ENCODE results near the gene VPS11. TPM values are rescaled to one million over a fixed set of nuclear protein-coding genes. Genes with fewer than 3 reads are reported as not detected.
"Not testable (repeated sequence)": the region's sequence is repeated elsewhere in the genome, so short reads cannot be mapped to it uniquely, and the experiment has no call there.

Gene VPS11
- total and polyA plus RNA-seq, 5 experiments from 2014 or later = 43.2 to 68.0 (median 58.4) TPM

- peaks cover 0 to 31% (median 11%) of the 10 kb centered on the region in 3 donors for H3K36me3 Mint-ChIP-seq
- H3K27ac Mint-ChIP-seq = peak overlapping the region; percentile 79 to 98 (median 93)
- H3K27me3 Mint-ChIP-seq = peaks cover 0 to 3% (median 0%) of the 10 kb centered on the region in 5 donors
- DNase-seq = peak; percentile 96 to 100 (median 100)
- ATAC-seq = peak; percentile 88 to 91
- H3K9me3 Mint-ChIP-seq = no peaks in the 10 kb centered on the region
- H3K4me1 Mint-ChIP-seq = peaks cover 24 to 42% (median 37%) of the 10 kb centered on the region in 4 donors
- POLR2A ChIA-PET = interaction anchor here (0.6 to 7.1 kb wide), 27 partner anchors 10 to 693 kb away, joined by 3 to 79 read pairs (median 5); partner anchors contain the start of genes C2CD2L, CBL, CENATAC and HINFP
- H3K4me3 Mint-ChIP-seq = peak overlapping the region; percentile 89 to 95 (median 92)
These were observed 27.7 kb downstream of the VPS11 start for GRCh38 chr11:119095066-119095880.

GRCh38 chr11:119099711-119100110 is 32.1 kb downstream of the VPS11 start:
- Mint-ChIP-seq H3K27ac (peak overlapping the region in 4 of 10 donors; percentile 61 to 100 (median 84)), H3K4me3 (peak overlapping the region in 9 of 10 donors; percentile 29 to 99 (median 97)), H3K9me3 (no peaks in the 10 kb centered on the region), H3K36me3 (peaks cover 0 to 25% (median 10%) of the 10 kb centered on the region in 3 donors), H3K4me1 (peaks cover 22 to 57% (median 47%) of the 10 kb centered on the region in 4 donors), H3K27me3 (peaks cover 0 to 3% (median 0%) of the 10 kb centered on the region in 5 donors)
- POLR2A ChIA-PET = interaction anchor here (0.7 to 7.1 kb wide), 6 partner anchors 7 to 881 kb away, joined by 3 to 79 read pairs (median 6); partner anchors contain the start of genes C2CD2L, RPS25, TRAPPC4 and VPS11
- ATAC-seq = no peak
- no peak for DNase-seq

- no peak for DNase-seq
- Mint-ChIP-seq H3K9me3 (no peaks in the 10 kb centered on the region), H3K36me3 (peaks cover 0 to 25% (median 10%) of the 10 kb centered on the region in 3 donors), H3K4me3 (peak overlapping the region; percentile 91 to 99 (median 97)), H3K27ac (peak overlapping the region; percentile 61 to 100 (median 84)), H3K27me3 (peaks cover 0 to 1% (median 0%) of the 10 kb centered on the region in 5 donors), H3K4me1 (peaks cover 19 to 56% (median 45%) of the 10 kb centered on the region in 4 donors)
- ATAC-seq = no peak
- POLR2A ChIA-PET = interaction anchor here (0.7 to 7.1 kb wide), 4 partner anchors 7 to 59 kb away, joined by 3 to 79 read pairs (median 8); partner anchors contain the start of genes C2CD2L and HMBS
These were observed 32.8 kb downstream of the VPS11 start for GRCh38 chr11:119100246-119100970.

DNA sequence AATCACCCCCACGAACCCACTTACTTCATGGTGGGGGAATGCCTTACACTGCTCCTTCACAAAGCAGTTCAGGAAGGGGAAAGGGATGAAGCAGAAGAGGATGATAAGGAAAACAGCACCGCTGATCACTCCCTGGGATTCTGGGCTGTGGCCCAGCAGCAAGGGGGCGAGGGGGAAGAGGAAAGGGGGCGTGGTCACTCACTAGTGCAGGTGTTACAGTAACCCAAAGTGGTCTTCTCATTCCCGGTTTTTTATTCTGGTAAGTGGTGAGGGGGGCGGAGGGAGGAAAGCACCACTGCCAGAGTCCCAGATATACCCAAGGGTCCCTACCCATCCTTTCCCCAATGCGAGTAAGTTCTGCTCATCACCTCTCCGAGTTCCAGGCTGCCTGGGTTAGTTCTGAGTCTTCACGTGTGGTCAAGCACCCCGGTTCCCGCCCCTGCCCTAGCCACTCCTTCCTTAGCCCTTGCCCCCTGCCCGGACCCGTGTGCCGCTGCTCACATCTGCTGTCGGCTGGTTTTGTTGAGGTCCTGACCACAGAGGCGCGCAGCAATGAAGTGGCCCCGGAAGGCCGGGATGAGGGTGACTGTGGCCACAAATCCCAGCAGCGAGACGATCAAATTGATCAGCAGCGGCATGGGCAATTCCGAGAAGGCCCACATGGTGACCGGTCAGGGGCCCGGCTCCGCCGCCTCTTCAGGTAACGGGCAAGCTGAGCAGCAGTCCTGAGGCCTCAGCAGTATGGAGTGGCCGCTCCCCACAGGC is 33.6 kb downstream of the VPS11 start:
- Mint-ChIP-seq H3K4me3 (peak overlapping the region; percentile 91 to 99 (median 97)), H3K27me3 (no peaks in the 10 kb centered on the region), H3K4me1 (peaks cover 21 to 54% (median 41%) of the 10 kb centered on the region in 4 donors), H3K9me3 (no peaks in the 10 kb centered on the region), H3K27ac (peak overlapping the region; percentile 96 to 100 (median 100)), H3K36me3 (peaks cover 0 to 25% (median 10%) of the 10 kb centered on the region in 3 donors)
- DNase-seq (no peak), ATAC-seq (peak in 1 of 2 donors; percentile 0)
- POLR2A ChIA-PET = interaction anchor here (1.0 to 3.5 kb wide), 17 partner anchors 7 to 177 kb away, joined by 3 to 48 read pairs (median 6); partner anchors contain the start of genes ABCG4, CENATAC, HINFP and HMBS

DNA sequence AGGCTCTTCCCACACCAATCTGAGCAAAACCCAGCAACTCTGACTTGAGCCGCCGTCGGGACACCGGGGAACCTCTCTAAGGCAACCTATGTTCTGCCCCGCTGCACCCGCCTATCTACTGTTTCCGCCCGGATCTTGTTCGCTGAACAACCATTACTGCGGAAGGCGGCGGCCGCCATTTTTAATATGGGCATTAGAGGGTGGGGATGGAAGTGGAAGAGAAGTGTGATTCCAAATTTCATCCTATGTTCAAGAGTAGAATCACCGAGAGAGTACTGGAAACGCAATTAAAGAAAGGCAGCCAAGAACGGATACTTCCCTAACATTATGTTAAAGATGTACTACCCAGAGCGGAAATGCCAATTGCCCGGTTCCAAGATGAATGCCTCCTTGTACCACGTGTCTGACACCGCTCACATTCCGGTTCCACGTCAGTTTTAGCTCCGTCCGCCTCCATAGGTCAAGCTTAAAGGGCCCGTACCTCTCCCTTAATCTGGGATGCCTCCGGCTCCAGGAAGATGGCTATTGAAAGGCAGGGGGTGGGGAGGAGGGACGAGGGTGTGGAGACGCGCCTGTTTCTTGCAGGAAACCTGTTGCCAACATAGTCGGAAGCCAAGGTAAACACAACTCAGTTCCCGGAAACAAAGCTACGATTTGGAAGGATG is 34.3 kb downstream of the VPS11 start, which contains the start of gene DPAGT1:
TSS of gene DPAGT1 (minus strand) at position 95 of the 665 bp plus-strand sequence. CDS start 198 bp downstream, outside the sequence.
- Mint-ChIP-seq H3K27me3 (no peaks in the 10 kb centered on the region), H3K27ac (peak within 1 kb of the TSS; percentile 96 to 100 (median 100))
- POLR2A ChIA-PET = interaction anchor here (0.6 to 3.5 kb wide), 25 partner anchors 8 to 824 kb away, joined by 3 to 48 read pairs (median 4); partner anchors contain the start of genes ABCG4, CENATAC, HINFP and HMBS

DNA sequence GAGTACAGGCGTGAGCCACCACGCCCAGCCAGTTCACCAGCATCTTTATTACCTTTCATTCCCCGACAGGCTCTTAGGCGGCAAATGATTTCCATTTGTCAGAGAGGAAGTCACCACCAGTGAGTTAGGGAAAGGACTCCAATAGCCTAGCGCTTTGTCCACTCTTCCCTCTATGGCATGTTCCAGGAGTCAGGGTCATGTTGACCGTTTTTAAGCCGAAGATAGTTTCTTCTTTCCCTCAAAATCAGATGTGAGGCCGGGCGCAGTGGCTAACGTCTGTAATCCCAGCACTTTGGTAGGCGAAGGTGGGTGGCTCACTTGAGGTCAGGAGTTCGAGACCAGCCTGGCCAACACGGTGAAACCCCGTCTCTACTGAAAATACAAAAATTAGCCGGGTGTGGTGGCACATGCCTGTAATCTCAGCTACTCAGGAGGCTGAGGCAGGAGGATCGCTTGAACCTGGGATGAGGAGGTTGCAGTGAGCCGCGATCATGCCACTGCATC is 35.6 kb downstream of the VPS11 start:
- not testable (repeated sequence) for H3K27me3 Mint-ChIP-seq, H3K36me3 Mint-ChIP-seq, ATAC-seq, H3K9me3 Mint-ChIP-seq
- DNase-seq = peak in 1 of 10 donors; percentile 11
- H3K4me1 Mint-ChIP-seq = peaks cover 19 to 63% (median 49%) of the 10 kb centered on the region in 4 donors
- H3K4me3 Mint-ChIP-seq = peak overlapping the region; percentile 62 to 99 (median 97)
- peak overlapping the region; percentile 91 to 100 (median 100) for H3K27ac Mint-ChIP-seq
- POLR2A ChIA-PET = interaction anchor here (1.2 to 3.5 kb wide), 13 partner anchors 9 to 94 kb away, joined by 3 to 48 read pairs (median 8); partner anchors contain the start of genes HINFP, NLRX1, RPS25 and TRAPPC4

More for the DNA sequence above, 34.3 kb downstream of the VPS11 start, which contains the start of gene DPAGT1:
- Mint-ChIP-seq H3K9me3 (no peaks in the 10 kb centered on the region), H3K4me3 (peak within 1 kb of the TSS; percentile 91 to 99 (median 97)), H3K36me3 (peaks cover 0 to 21% (median 10%) of the 10 kb centered on the region in 3 donors), H3K4me1 (peaks cover 18 to 59% (median 47%) of the 10 kb centered on the region in 4 donors)
- ATAC-seq (peak; percentile 86 to 87), DNase-seq (peak; percentile 66 to 92 (median 80))

- H3K36me3 Mint-ChIP-seq = peaks cover 0 to 3% (median 0%) of the 10 kb centered on the region in 3 donors
- no peaks in the 10 kb centered on the region for H3K9me3 Mint-ChIP-seq
- peak overlapping the region; percentile 57 to 100 (median 96) for H3K27ac Mint-ChIP-seq
- POLR2A ChIA-PET = interaction anchor here (0.6 to 6.6 kb wide), 3 partner anchors 7 to 404 kb away, joined by 4 to 79 read pairs (median 48); a partner anchor contains a TSS
- ATAC-seq (no peak), DNase-seq (no peak)
- no peaks in the 10 kb centered on the region for H3K27me3 Mint-ChIP-seq
- peak overlapping the region in 9 of 10 donors; percentile 69 to 99 (median 83) for H3K4me3 Mint-ChIP-seq
- peaks cover 24 to 68% (median 50%) of the 10 kb centered on the region in 4 donors for H3K4me1 Mint-ChIP-seq
These were observed 36.2 kb downstream of the VPS11 start for GRCh38 chr11:119103793-119104192.

GRCh38 chr11:119106564-119107537 is 39.2 kb downstream of the VPS11 start, which contains the start of gene C2CD2L:
Gene C2CD2L, plus strand, starts transcription at chr11:119107344. Its CDS starts 398 bp downstream, at chr11:119107742.
- POLR2A ChIA-PET = interaction anchor here (0.5 to 7.2 kb wide), 14 partner anchors 10 to 534 kb away, joined by 3 to 130 read pairs (median 4); partner anchors contain the start of genes ARCN1, HINFP, HMBS and RPS25
- Mint-ChIP-seq H3K27ac (peak within 1 kb of the TSS; percentile 88 to 95 (median 93)), H3K4me1 (peaks cover 28 to 67% (median 50%) of the 10 kb centered on the region in 4 donors), H3K27me3 (no peaks in the 10 kb centered on the region), H3K4me3 (peak within 1 kb of the TSS; percentile 84 to 95 (median 89)), H3K36me3 (peaks cover 1 to 19% (median 4%) of the 10 kb centered on the region in 3 donors), H3K9me3 (no peaks in the 10 kb centered on the region)
- ATAC-seq (peak; percentile 81 to 83), DNase-seq (peak; percentile 72 to 89 (median 82))

- H3K27ac Mint-ChIP-seq = peak overlapping the region; percentile 73 to 95 (median 93)
- H3K27me3 Mint-ChIP-seq = no peaks in the 10 kb centered on the region
- peak overlapping the region; percentile 84 to 95 (median 89) for H3K4me3 Mint-ChIP-seq
- H3K36me3 Mint-ChIP-seq = peaks cover 2 to 22% (median 6%) of the 10 kb centered on the region in 3 donors
- ATAC-seq = peak; percentile 32 to 37
- H3K9me3 Mint-ChIP-seq = no peaks in the 10 kb centered on the region
- POLR2A ChIA-PET = interaction anchor here (0.7 to 7.2 kb wide), 9 partner anchors 11 to 535 kb away, joined by 3 to 130 read pairs (median 5); partner anchors contain the start of genes ARCN1, HINFP, HMBS and RPS25
- peaks cover 28 to 61% (median 47%) of the 10 kb centered on the region in 4 donors for H3K4me1 Mint-ChIP-seq
- DNase-seq = no peak
These were observed 40.0 kb downstream of the VPS11 start for GRCh38 chr11:119107538-119108145.
